Subcutaneous adipose tissue (tissue), 4 donors: ENCODE measurements around the gene NR0B2. TPM values are rescaled to one million over a fixed set of nuclear protein-coding genes. Genes with fewer than 3 reads are reported as not detected.

Experiments
- CTCF ChIP-seq: fragments of 450-650 bp; IDR thresholded peaks from one replicate; pipeline ENCODE4 v1.5.1; 2016; ENCODE audit warnings: low read depth, mild to moderate bottlenecking, control low read depth, antibody characterized with exemption, moderate library complexity
- total RNA-seq, 4 donors: library from RNA; depleted of rRNA; stranded (reverse); fragments of >200 nt; gene quantifications; one replicate each; pipeline ENCODE4 v1.1.0, GENCODE V29; 2016

The NR0B2 gene
- total RNA-seq, 4 donors from 2014 or later: not detected

GRCh38 chr1:26953374-26953773 is 39.6 kb upstream of the NR0B2 start:
- no peak for TF ChIP-seq CTCF

- no peak for TF ChIP-seq CTCF
Measured at GRCh38 chr1:26951821-26952497, 38.2 kb upstream of the NR0B2 start.

GRCh38 chr1:26951216-26951615 is 37.4 kb upstream of the NR0B2 start:
- no peak for TF ChIP-seq CTCF

GRCh38 chr1:26950602-26951001 is 36.8 kb upstream of the NR0B2 start:
- TF ChIP-seq CTCF: no peak

- TF ChIP-seq CTCF: no peak
Measured at GRCh38 chr1:26949926-26950319, 36.1 kb upstream of the NR0B2 start.

- no peak for TF ChIP-seq CTCF
Measured at GRCh38 chr1:26949266-26949925, 35.6 kb upstream of the NR0B2 start.

- TF ChIP-seq CTCF: no peak
Measured at GRCh38 chr1:26946270-26946669, 32.5 kb upstream of the NR0B2 start.
